HepG2 (cell line): ENCODE measurements around the gene TMC8. TPM values are rescaled to one million over a fixed set of nuclear protein-coding genes. Genes with fewer than 3 reads are reported as not detected.

ENCODE experiments used
- CBX2 ChIP-seq, 2 experiments: fragments of 200-600 bp in 1 of 2; sonication (generic); formaldehyde crosslinking in 1 of 2; IDR thresholded peaks; 2 replicates each; pipeline versions ENCODE4 v1.7.0 to v1.8.1; 2018 to 2022; ENCODE audit warnings: low read depth in 2 of 2, low read length in 1 of 2, mild to moderate bottlenecking in 1 of 2, missing genetic modification reagents in 1 of 2
- CREB3 ChIP-seq: sonication (generic); formaldehyde crosslinking; IDR thresholded peaks from 2 replicates; pipeline ENCODE4 v1.5.0; 2020; ENCODE audit warnings: missing genetic modification reagents
- EHMT2 ChIP-seq: fragments of 200-600 bp; sonication (generic); IDR thresholded peaks from 2 replicates; pipeline ENCODE4 v1.7.0; 2017; ENCODE audit warnings: antibody characterized with exemption, low read depth, low read length, borderline replicate concordance
- GPBP1L1 ChIP-seq: sonication (generic); formaldehyde crosslinking; IDR thresholded peaks from 2 replicates; pipeline ENCODE4 v1.5.0; 2020; ENCODE audit warnings: mild to moderate bottlenecking, missing genetic modification reagents
- HNRNPK ChIP-seq: fragments of 200-400 bp; formaldehyde crosslinking; IDR thresholded peaks from 2 replicates; pipeline ENCODE4 v1.6.1; 2018; ENCODE audit warnings: low read length, low read depth, moderate library complexity, mild to moderate bottlenecking; ENCODE audit not compliant: poor library complexity, severe bottlenecking
- IRF2 ChIP-seq: IDR thresholded peaks from 2 replicates; pipeline ENCODE4 v1.6.1; 2018; ENCODE audit warnings: missing genetic modification reagents, missing compliant biosample characterization
- KLF12 ChIP-seq: sonication (generic); formaldehyde crosslinking; IDR thresholded peaks from 2 replicates; pipeline ENCODE4 v1.4.0; 2020; ENCODE audit warnings: missing genetic modification reagents, borderline replicate concordance
- MAFG ChIP-seq: sonication (generic); formaldehyde crosslinking; IDR thresholded peaks from 2 replicates; pipeline ENCODE4 v1.5.1; 2020; ENCODE audit warnings: mild to moderate bottlenecking, missing genetic modification reagents
- NAIF1 ChIP-seq: sonication (generic); formaldehyde crosslinking; IDR thresholded peaks from 2 replicates; pipeline ENCODE4 v1.5.0; 2020; ENCODE audit warnings: mild to moderate bottlenecking, missing genetic modification reagents, borderline replicate concordance
- NFATC3 ChIP-seq: sonication (generic); formaldehyde crosslinking; IDR thresholded peaks from 2 replicates; pipeline ENCODE4 v1.5.1; 2020; ENCODE audit warnings: mild to moderate bottlenecking, missing genetic modification reagents
- NFE2L1 ChIP-seq: sonication (generic); formaldehyde crosslinking; IDR thresholded peaks from 2 replicates; pipeline ENCODE4 v1.4.0; 2020; ENCODE audit warnings: missing genetic modification reagents, mild to moderate bottlenecking, borderline replicate concordance
- PRDM4 ChIP-seq: sonication (generic); formaldehyde crosslinking; IDR thresholded peaks from 2 replicates; pipeline ENCODE4 v1.9.0; 2021; ENCODE audit warnings: missing genetic modification reagents, borderline replicate concordance
- RFXANK ChIP-seq: IDR thresholded peaks from 2 replicates; pipeline ENCODE4 v1.6.1; 2016
- SOX6 ChIP-seq, 2 experiments: fragments of 450-650 bp in 1 of 2; sonication (generic) in 1 of 2; formaldehyde crosslinking in 1 of 2; IDR thresholded peaks; 2 replicates each; pipeline versions ENCODE4 v1.4.0 to v1.6.1; 2017 to 2020; ENCODE audit warnings: antibody characterized with exemption in 1 of 2, mild to moderate bottlenecking in 1 of 2, missing genetic modification reagents in 1 of 2
- SP1 ChIP-seq, 2 experiments: fragments of 450-650 bp in 1 of 2; sonication (generic) in 1 of 2; formaldehyde crosslinking in 1 of 2; IDR thresholded peaks; 2 replicates each; pipeline versions ENCODE4 v1.4.0 to v1.6.1; 2016 to 2020; ENCODE audit warnings: missing genetic modification reagents in 1 of 2
- TBX3 ChIP-seq: fragments of 450-650 bp; IDR thresholded peaks from 2 replicates; pipeline ENCODE4 v1.6.1; 2017; ENCODE audit warnings: antibody characterized with exemption, mild to moderate bottlenecking, inconsistent platforms, borderline replicate concordance
- TFDP2 ChIP-seq: sonication (generic); formaldehyde crosslinking; IDR thresholded peaks from 2 replicates; pipeline ENCODE4 v1.4.0; 2020; ENCODE audit warnings: missing genetic modification reagents
- ZBTB1 ChIP-seq: sonication (generic); formaldehyde crosslinking; IDR thresholded peaks from 2 replicates; pipeline ENCODE4 v1.4.0; 2020; ENCODE audit warnings: missing genetic modification reagents, borderline replicate concordance
- ZNF235 ChIP-seq: sonication (generic); formaldehyde crosslinking; IDR thresholded peaks from 2 replicates; pipeline ENCODE4 v1.8.1; 2023; ENCODE audit warnings: mild to moderate bottlenecking, missing genetic modification reagents, borderline replicate concordance
- ZNF660 ChIP-seq: sonication (generic); formaldehyde crosslinking; IDR thresholded peaks from 2 replicates; pipeline ENCODE4 v1.5.1; 2020; ENCODE audit warnings: mild to moderate bottlenecking, low read depth, missing genetic modification reagents, borderline replicate concordance
- ZNF7 ChIP-seq: IDR thresholded peaks from 2 replicates; pipeline ENCODE4 v1.6.1; 2016; ENCODE audit warnings: missing biosample characterization, missing genetic modification reagents
- ZNF841 ChIP-seq: sonication (generic); formaldehyde crosslinking; IDR thresholded peaks from 2 replicates; pipeline ENCODE4 v1.8.1; 2023; ENCODE audit warnings: missing genetic modification reagents, borderline replicate concordance
- polyA plus RNA-seq, 8 experiments: library from polyadenylated mRNA; depleted of rRNA in 3 of 8; stranded (reverse) in 7 of 8; unstranded in 1 of 8; fragments of >200 nt; fragmentation: Illumina TruSeq in 4 of 8; extraction: Trizol in 4 of 8; gene quantifications; 2 replicates each; pipeline versions ENCODE4 v1.2.1 to v1.2.3, GENCODE V29; 2011 to 2016; ENCODE audit warnings: low read depth in 4 of 8, missing spikeins in 1 of 8, mixed read lengths in 1 of 8; ENCODE audit not compliant: insufficient read depth in 1 of 8
- total RNA-seq, 5 experiments: library from RNA; depleted of rRNA; stranded (reverse); fragments of >200 nt; fragmentation: Illumina TruSeq; extraction: Trizol; gene quantifications; 2 replicates each; pipeline ENCODE4 v1.2.3, GENCODE V29; 2016; ENCODE audit warnings: low read depth in 1 of 5

The TMC8 gene
- total and polyA plus RNA-seq, 2 of the 13 experiments (the other 11 are each of a cell fraction or from before 2014, with no cell fraction given): 0.53 to 7.8 TPM

GRCh38 chr17:78137392-78138203 lies 7.0 kb downstream of the TMC8 start (continued):
- no peak for TF ChIP-seq ZNF7 (CRISPR knock-in tag)
- TF ChIP-seq SOX6 (IDR thresholded peaks at IDR 0.05): no peak
- TF ChIP-seq SOX6 (CRISPR knock-in tag; IDR thresholded peaks at IDR 0.05): peak; percentile 70
- TF ChIP-seq SP1 (IDR thresholded peaks at IDR 0.05): no peak
- TF ChIP-seq SP1 (CRISPR knock-in tag; IDR thresholded peaks at IDR 0.05): no peak
- no peak for TF ChIP-seq CREB3 (CRISPR knock-in tag)
- TF ChIP-seq ZNF235: peak; percentile 85; the same call in 1 of the 2 replicates
- no peak for TF ChIP-seq IRF2
- 0 out of 2 replicates have a peak, but pooled peaks have one; percentile 42 for TF ChIP-seq ZBTB1 (CRISPR knock-in tag)
- no peak for TF ChIP-seq PRDM4 (CRISPR knock-in tag)
- TF ChIP-seq CBX2 (IDR thresholded peaks at IDR 0.05; ENCODE audit: low read depth, low read length): no peak
- no peak for TF ChIP-seq CBX2 (CRISPR knock-in tag; IDR thresholded peaks at IDR 0.05; ENCODE audit: low read depth)
- TF ChIP-seq EHMT2: no peak
- TF ChIP-seq NFATC3: no peak
- no peak for TF ChIP-seq ZNF841
- TF ChIP-seq NAIF1 (CRISPR knock-in tag): no peak
- TF ChIP-seq RFXANK (CRISPR knock-in tag): no peak
- TF ChIP-seq ZNF660 (CRISPR knock-in tag): no peak
- no peak for TF ChIP-seq HNRNPK
- TF ChIP-seq GPBP1L1: no peak
- TF ChIP-seq NFE2L1 (CRISPR knock-in tag): no peak
- TF ChIP-seq KLF12 (CRISPR knock-in tag): no peak
- no peak for TF ChIP-seq TFDP2 (CRISPR knock-in tag)
- no peak for TF ChIP-seq TBX3
- no peak for TF ChIP-seq MAFG (CRISPR knock-in tag)
